Activated T-cell treated with anti-CD3 and anti-CD28 coated beads, Interleukin-2, amount 50 U/mL, for 72 hours (primary cell): ENCODE measurements around the gene RUFY4. TPM values are rescaled to one million over a fixed set of nuclear protein-coding genes. Genes with fewer than 3 reads are reported as not detected.

Experiments used
- ATAC-seq, 2 donors: fragments of 150-1000 bp; cut with Tn5 transposase; replicated peaks in 1 of 2; 2 replicates each; pipeline ENCODE4 v1.10.0; 2021; ENCODE audit warnings: moderate library complexity in 2 of 2, mild to moderate bottlenecking in 1 of 2
- DNase-seq, 2 donors: peaks; one replicate each; pipeline ENCODE4 v3.0.0; 2021 to 2022; ENCODE audit warnings: mixed read lengths in 1 of 2
- H3K27ac Mint-ChIP-seq: one replicate; pipeline ENCODE4 v1.8.0; 2022; ENCODE audit warnings: mild to moderate bottlenecking, moderate library complexity, mixed read lengths
- H3K27me3 Mint-ChIP-seq: one replicate; pipeline ENCODE4 v1.8.0; 2022; ENCODE audit warnings: low read depth, mixed read lengths
- H3K36me3 Mint-ChIP-seq, 2 donors: one replicate each; pipeline ENCODE4 v1.8.0; 2022; ENCODE audit warnings: mixed read lengths in 2 of 2, mild to moderate bottlenecking in 1 of 2; ENCODE audit not compliant: insufficient read depth in 2 of 2
- H3K4me1 Mint-ChIP-seq: one replicate; pipeline ENCODE4 v1.8.0; 2022; ENCODE audit warnings: low read depth, mixed read lengths
- H3K4me3 Mint-ChIP-seq, 2 donors: one replicate each; pipeline ENCODE4 v1.8.0; 2022; ENCODE audit warnings: mild to moderate bottlenecking in 2 of 2, mixed read lengths in 2 of 2, moderate library complexity in 2 of 2
- H3K9me3 Mint-ChIP-seq, 2 donors: one replicate each; pipeline ENCODE4 v1.8.0; 2022; ENCODE audit warnings: mixed read lengths in 2 of 2
- total RNA-seq, 2 donors: library from RNA; stranded (reverse); gene quantifications; one replicate each; pipeline ENCODE4 v1.2.3, GENCODE V29; 2022

The RUFY4 gene
- total RNA-seq, 2 donors from 2014 or later, result 0.84 to 1.9 TPM

DNA sequence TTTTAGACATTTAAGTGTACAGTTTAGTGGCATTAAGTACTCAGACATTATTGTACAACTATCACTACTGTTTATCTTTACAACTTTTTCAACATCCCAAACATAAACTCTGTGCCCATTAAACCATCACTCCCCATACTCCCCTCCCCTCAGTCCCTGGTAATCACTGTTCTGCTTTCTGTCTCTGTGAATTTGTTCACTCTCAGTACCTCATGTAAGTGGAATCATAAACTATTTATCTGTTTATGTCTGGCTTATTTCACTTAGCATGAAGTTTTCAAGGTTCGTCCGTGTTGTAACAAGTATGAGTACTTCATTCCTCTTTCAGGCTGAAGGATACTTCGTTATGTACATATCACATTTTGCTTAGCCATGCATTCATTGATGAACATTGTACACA is 9.8 kb upstream of the RUFY4 start:
- Mint-ChIP-seq H3K4me3 (no peak overlapping the region), H3K4me1 (no peaks in the 10 kb centered on the region), H3K27ac (no peak overlapping the region), H3K36me3 (no peaks in the 10 kb centered on the region), H3K27me3 (peaks cover 40% of the 10 kb centered on the region), H3K9me3 (no peaks in the 10 kb centered on the region)
- ATAC-seq (no peak), DNase-seq (no peak)

DNA sequence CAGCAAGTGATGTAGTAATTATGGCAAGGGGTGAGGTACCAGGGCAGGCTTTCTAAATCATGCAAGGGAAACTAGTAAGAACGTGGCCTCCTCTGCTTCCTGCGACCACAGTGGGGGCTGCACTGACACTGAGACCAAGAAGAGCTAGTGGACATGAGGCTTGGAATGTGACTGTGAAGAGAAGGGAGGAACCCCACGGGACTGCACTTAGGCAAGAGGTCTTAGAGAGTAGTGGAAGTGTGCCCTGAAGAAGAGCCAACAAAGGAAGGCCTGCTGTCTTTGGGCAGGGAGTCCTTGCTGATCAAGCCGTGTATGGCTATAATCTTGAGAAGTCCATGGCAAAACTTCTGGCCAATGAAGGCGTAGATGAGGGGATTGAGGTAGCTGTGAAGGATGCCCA is 8.9 kb upstream of the RUFY4 start:
- DNase-seq (no peak), ATAC-seq (no peak)
- H3K36me3 Mint-ChIP-seq, result no peaks in the 10 kb centered on the region
- no peaks in the 10 kb centered on the region for H3K4me1 Mint-ChIP-seq
- peaks cover 39% of the 10 kb centered on the region for H3K27me3 Mint-ChIP-seq
- H3K9me3 Mint-ChIP-seq, result no peaks in the 10 kb centered on the region
- H3K27ac Mint-ChIP-seq, result no peak overlapping the region
- H3K4me3 Mint-ChIP-seq, result no peak overlapping the region

DNA sequence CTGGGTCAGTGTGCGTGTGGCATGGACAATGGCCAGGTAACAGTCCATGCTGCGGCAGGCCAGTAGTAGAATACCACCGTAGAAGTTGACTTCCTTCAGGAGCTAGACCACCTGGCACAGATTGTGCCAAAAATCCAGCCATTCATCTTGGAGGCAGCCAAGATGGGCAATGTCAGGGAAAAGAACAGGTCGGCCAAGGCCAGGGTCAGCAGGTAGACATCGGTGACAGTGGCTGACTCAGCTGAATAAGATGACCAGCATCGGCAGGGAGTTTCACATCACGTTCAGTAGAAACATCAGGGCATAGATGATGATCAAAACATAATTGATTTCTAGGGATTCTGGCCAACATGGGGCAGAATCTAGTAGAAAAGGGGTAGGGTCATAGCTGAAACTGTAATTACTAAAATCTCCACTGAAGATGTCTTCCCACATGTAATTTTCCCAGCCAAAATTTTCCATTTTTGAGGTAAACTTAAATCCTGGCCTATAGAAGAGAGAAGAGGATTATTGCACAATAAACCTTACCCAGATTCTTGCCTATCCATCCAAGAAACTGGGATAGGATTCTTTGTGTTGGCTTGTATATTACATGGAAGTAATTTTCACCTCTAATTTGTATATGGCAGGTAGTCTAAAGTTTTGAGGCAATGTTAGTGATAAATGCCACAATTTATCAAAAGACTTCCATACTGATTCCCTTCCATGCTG is 7.9 kb upstream of the RUFY4 start:
- Mint-ChIP-seq H3K4me1 (no peaks in the 10 kb centered on the region), H3K9me3 (no peaks in the 10 kb centered on the region), H3K36me3 (no peaks in the 10 kb centered on the region), H3K27ac (no peak overlapping the region), H3K27me3 (peaks cover 33% of the 10 kb centered on the region), H3K4me3 (no peak overlapping the region)
- ATAC-seq (no peak), DNase-seq (no peak)

DNA sequence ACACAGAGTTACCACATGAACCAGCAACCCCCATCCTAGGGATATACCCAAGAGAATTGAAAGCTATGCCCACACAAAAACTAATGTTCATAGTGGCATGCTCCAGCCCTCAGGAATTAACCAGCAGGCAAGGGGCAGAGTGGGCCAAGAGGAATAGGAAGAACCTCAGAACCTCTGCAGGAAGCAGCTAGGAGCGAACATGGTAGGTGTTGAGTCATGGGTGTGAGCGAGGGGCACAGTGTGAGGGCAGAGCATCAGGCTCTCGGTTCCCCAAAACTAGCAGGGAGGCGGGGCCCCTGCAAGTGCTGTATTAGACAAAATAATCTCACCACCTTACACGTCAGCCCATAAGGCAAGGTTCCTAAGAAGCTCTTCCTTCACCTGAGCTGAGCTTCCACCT is 5.6 kb upstream of the RUFY4 start:
- Mint-ChIP-seq H3K4me3 (no peak overlapping the region), H3K36me3 (no peaks in the 10 kb centered on the region), H3K27me3 (peaks cover 33% of the 10 kb centered on the region), H3K4me1 (no peaks in the 10 kb centered on the region), H3K27ac (no peak overlapping the region), H3K9me3 (no peaks in the 10 kb centered on the region)
- ATAC-seq, result no peak
- no peak for DNase-seq

DNA sequence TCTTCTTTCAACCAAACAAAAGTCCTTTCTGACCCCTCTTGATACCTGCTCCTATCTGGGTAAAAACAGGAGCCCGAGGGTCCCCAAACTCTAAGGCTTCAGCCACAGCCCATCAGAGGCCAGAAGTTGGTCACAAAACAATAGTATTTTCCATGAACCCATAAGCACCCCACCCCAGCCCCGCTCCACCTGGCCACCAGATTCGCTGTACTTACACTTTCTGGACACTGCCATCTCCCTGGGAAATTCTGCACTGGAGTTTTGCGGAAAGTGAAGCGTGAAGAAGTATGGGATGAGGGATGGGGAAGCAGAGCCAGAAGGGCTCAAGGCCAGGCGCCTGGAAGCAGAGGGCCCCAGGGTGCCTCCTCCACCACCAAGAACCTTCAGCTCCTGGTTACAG is 5.2 kb upstream of the RUFY4 start:
- DNase-seq (no peak), ATAC-seq (no peak)
- no peaks in the 10 kb centered on the region for H3K9me3 Mint-ChIP-seq
- H3K36me3 Mint-ChIP-seq, result no peaks in the 10 kb centered on the region
- no peak overlapping the region for H3K4me3 Mint-ChIP-seq
- H3K4me1 Mint-ChIP-seq, result no peaks in the 10 kb centered on the region
- peaks cover 34% of the 10 kb centered on the region for H3K27me3 Mint-ChIP-seq
- no peak overlapping the region for H3K27ac Mint-ChIP-seq

DNA sequence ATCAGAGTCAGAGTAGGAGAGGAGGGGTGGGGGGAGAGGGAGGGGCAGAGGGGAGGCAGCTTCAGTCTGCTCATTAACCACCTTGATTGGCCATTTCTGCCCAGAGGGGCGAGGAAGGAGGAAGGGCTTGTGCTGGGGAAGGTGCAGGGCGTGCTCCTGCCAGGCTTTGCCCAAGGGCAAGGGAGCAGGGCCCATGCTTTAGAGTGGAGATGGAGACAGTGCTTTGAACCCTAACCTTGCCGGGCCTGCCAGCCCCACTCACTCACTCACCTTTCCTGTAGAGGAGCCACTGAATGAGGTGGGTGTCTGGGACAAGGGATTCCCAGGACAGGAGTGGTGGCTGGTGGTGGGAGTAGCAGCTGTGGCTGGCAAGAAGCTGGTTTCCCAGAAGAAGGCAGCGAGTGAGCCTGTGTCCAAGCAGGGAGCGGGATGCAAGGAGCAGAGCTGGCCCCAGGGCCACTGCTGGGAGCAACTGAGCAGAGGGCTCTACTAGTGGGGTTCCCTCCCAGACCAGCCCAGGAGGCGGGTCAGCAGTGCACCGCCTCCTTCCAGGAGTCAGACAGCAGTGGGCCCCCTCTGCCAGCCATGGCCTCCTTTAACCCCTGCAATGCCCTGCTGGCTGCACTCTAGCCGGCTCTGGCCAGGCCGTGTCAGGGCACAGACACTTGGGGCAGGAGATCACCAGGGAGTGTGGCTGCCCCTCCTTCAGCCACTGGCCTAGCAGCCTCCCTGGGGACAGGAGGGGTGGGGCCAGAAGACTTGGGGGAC is 3.6 kb upstream of the RUFY4 start:
- DNase-seq (no peak), ATAC-seq (no peak)
- Mint-ChIP-seq H3K27me3 (peaks cover 22% of the 10 kb centered on the region), H3K4me1 (no peaks in the 10 kb centered on the region), H3K27ac (no peak overlapping the region), H3K36me3 (no peaks in the 10 kb centered on the region), H3K9me3 (no peaks in the 10 kb centered on the region), H3K4me3 (no peak overlapping the region)

DNA sequence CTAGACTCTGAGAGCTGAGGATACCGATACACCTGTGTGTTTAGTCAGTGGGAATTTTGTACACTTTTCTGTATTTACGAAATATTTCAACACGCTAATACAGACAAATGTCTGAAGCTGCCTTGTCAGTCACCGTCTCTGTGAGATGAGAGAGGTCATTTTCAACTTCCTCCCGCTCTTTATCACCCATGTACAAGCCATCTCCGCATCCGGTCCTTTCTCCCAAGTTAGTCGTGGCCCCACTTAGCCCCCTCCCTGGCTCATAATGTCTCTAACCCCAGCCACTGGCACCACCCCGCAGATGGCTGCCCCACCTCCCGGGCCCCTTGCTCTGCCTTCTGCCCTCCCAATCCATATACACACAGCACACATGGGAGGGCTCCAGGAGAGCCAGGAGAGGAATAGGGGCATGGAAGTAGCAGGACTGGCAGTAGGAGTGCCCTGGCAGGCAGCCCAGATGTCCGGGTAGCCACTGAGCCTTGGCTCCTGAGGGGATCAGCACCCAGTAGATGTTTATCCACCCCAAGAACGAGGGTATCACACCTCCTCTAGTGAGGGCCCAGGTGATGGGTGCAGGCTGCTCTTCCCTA is 2.0 kb upstream of the RUFY4 start:
- Mint-ChIP-seq H3K9me3 (no peaks in the 10 kb centered on the region), H3K4me3 (no peak overlapping the region), H3K27me3 (peaks cover 20% of the 10 kb centered on the region), H3K36me3 (no peaks in the 10 kb centered on the region), H3K4me1 (no peaks in the 10 kb centered on the region), H3K27ac (no peak overlapping the region)
- DNase-seq (no peak), ATAC-seq (no peak)

DNA sequence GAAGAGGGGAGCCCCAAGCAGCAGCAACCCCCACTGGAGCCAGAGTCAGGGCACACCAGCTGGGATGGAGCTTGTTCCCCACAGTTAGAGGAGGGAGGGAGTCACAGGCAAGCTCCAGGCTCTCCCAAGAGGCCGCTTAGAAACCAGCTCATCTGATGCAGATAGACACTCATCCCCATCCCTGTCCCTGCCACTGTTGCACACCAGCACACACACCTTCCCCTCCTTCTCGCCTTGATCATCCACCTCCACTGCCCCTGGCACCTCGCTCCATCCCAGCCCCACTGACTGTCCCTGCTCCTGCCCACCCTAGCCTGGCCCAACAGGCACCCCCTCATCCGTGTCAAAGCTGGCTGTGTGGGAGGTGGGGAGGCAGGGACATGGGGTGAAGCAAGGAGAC is 1.5 kb upstream of the RUFY4 start:
- no peak overlapping the region for H3K4me3 Mint-ChIP-seq
- peaks cover 20% of the 10 kb centered on the region for H3K27me3 Mint-ChIP-seq
- ATAC-seq, result no peak

DNA sequence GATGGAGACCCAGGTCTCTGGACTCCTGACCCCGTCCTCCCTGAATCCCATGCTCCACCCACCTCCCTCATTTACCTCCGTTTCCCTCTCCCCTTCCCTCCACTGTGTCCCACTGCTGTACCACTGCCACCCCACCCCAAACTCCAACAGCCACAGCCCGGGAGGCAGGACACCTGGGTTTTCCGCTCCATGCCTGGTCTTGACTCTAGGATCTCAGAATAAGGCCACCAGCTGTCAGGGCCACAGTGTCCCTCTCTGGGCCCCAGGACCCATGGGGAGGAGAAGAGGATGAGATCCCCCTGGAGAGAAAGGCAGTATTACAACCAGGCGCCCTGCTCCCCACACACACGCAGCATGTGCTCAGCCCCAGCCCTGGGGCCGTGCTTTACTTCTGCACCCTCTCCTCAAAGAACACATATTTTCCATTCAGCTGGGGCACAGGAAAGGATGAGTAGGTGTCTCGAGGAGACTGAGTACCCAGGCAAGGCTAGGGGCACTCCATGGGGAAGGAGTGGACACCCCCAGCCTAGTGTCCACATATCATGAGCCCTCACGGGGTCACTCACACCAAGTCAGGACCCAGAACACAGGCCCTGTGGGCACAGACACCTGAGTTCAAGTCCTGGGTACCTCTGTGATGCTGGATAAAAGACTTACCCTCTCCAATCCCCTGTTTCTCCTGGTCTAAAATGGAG is 700 bp downstream of the RUFY4 start:
- peak overlapping the region in 1 of 2 donors; percentile 67 for H3K4me3 Mint-ChIP-seq
- ATAC-seq, result no peak
- H3K27me3 Mint-ChIP-seq, result peaks cover 14% of the 10 kb centered on the region
- H3K4me1 Mint-ChIP-seq, result no peaks in the 10 kb centered on the region
- H3K27ac Mint-ChIP-seq, result no peak overlapping the region
- H3K9me3 Mint-ChIP-seq, result no peaks in the 10 kb centered on the region
- no peaks in the 10 kb centered on the region for H3K36me3 Mint-ChIP-seq
- DNase-seq, result no peak

More for the DNA sequence above, 1.5 kb upstream of the RUFY4 start:
- Mint-ChIP-seq H3K4me1 (no peaks in the 10 kb centered on the region), H3K27ac (no peak overlapping the region), H3K9me3 (no peaks in the 10 kb centered on the region), H3K36me3 (no peaks in the 10 kb centered on the region)
- DNase-seq, result no peak

DNA sequence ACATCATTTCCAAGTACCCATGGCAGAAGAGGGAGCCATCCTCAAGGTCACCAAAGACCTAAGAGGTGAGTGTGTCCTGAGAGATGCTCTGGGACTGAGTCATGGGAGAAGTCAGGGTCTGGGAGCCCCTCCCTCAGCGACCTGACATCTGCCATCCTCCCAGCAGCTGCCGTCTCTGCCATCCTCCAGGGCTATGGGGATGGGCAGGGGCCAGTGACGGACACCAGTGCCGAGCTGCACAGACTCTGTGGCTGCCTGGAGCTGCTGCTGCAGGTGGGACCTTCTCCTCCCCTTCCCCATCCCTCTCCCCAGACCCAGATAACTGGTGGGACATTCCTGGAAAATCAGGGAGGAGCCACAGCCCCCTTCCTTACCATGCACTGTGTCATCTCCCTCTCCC is 1.5 kb downstream of the RUFY4 start:
- no peak for ATAC-seq
- no peaks in the 10 kb centered on the region for H3K4me1 Mint-ChIP-seq
- DNase-seq, result no peak
- no peak overlapping the region for H3K27ac Mint-ChIP-seq
- H3K9me3 Mint-ChIP-seq, result no peaks in the 10 kb centered on the region
- H3K27me3 Mint-ChIP-seq, result peaks cover 14% of the 10 kb centered on the region
- no peaks in the 10 kb centered on the region for H3K36me3 Mint-ChIP-seq
- H3K4me3 Mint-ChIP-seq, result no peak overlapping the region

DNA sequence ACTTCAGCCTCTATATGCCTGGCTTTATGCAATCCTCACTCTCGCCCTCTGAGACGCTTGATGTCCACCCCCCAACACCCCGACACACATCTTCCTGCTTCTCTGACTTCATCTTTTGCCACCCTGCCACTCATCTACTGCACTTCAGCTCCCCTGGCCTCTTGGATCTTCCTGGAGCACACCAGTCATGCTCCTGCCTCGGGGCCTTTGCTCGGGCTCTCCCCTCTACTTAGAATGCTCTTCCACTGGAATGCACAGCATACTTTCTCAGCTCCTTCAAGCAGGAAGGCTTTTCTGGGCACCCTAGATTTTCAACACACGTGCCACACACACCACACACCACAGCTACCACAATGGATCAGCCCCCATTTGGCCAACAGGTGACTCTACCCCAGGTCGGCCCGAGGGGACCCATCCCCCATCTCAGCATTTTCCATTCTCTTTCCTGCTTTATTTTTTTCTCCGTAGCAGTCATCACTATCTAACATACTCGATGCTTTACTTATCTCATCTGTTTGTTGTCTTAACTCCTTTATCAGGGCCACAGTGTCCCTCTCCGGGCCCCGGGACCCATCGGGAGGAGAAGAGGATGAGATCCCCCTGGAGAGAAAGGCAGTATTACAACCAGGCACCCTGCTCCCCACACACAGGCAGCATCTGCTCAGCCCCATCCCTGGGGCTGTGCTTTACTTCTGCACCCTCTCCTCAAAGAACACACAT is 2.3 kb downstream of the RUFY4 start:
- Mint-ChIP-seq H3K27me3 (peaks cover 14% of the 10 kb centered on the region), H3K4me3 (no peak overlapping the region), H3K9me3 (no peaks in the 10 kb centered on the region), H3K4me1 (no peaks in the 10 kb centered on the region), H3K27ac (no peak overlapping the region), H3K36me3 (no peaks in the 10 kb centered on the region)
- no peak for ATAC-seq
- no peak for DNase-seq

DNA sequence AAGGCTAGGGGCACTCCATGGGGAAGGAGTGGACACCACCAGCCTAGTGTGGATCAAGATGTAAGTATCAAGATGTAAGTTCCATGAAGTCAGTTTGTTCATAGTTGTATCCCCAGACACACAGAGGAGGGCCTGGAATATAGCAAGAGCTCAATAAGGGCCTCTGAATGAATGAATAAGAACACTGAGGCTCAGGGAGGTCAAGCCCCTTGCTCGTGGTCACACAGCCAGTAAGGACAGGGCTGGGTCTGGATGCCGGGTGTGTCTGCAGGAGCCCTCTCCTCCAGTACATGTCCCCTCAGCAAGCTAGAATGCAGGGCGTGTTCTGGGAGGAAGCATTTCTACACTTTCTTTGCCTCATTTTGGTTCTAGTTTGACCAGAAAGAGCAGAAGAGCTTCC is 2.9 kb downstream of the RUFY4 start:
- Mint-ChIP-seq H3K27me3 (peaks cover 14% of the 10 kb centered on the region), H3K27ac (no peak overlapping the region), H3K4me3 (no peak overlapping the region), H3K9me3 (no peaks in the 10 kb centered on the region), H3K36me3 (no peaks in the 10 kb centered on the region), H3K4me1 (no peaks in the 10 kb centered on the region)
- ATAC-seq (no peak), DNase-seq (no peak)
